ENCODE results near the gene IFNGR2. TPM values are rescaled to one million over a fixed set of nuclear protein-coding genes. Genes with fewer than 3 reads are reported as not detected.

Gene IFNGR2
- total RNA-seq, 1 experiment from 2014 or later: 47.0 TPM

GRCh38 chr21:33430858-33431257, 27.6 kb downstream of the IFNGR2 start:
- Histone ChIP-seq H3K9me3 (no peaks in the 10 kb centered on the region), H3K27me3 (replicated peaks; ENCODE audit: control insufficient read depth, insufficient read depth, low read length) (no peaks in the 10 kb centered on the region), H3K4me3 (ENCODE audit: low read depth, low read length) (no peak overlapping the region), H3K4me1 (peaks cover under 1% of the 10 kb centered on the region; the same call in 1 of the 2 replicates), H3K36me3 (ENCODE audit: control insufficient read depth, insufficient read depth, low read length) (peaks cover 2% of the 10 kb centered on the region; the same call in 1 of the 2 replicates)
- no peak overlapping the region for H3K4me3 Mint-ChIP-seq (ENCODE audit: unreplicated experiment)
- CTCF ChIA-PET: interaction anchor here (1.8 kb wide), 1 partner anchor 18 kb away, joined by 4 read pairs; no protein-coding TSS in a partner anchor
- POLR2A ChIA-PET: no interaction called here
- no TSS peak for BruUV-seq (replicated peaks)
- H3K4me1 Mint-ChIP-seq (ENCODE audit: low read depth, unreplicated experiment): no peaks in the 10 kb centered on the region
- H3K27ac Mint-ChIP-seq (ENCODE audit: unreplicated experiment): no peak overlapping the region
- H3K27me3 Mint-ChIP-seq (ENCODE audit: insufficient read depth, unreplicated experiment): no peaks in the 10 kb centered on the region
- intact Hi-C loops (cut with micrococcal nuclease; ENCODE audit: unreplicated experiment): no loop called here
- DNase-seq: no peak
- no peak for TF ChIP-seq CTCF (IDR thresholded peaks at IDR 0.05; ENCODE audit: insufficient read depth in 1 of 2, low read depth in 1 of 2, low read length in 1 of 2, severe bottlenecking in 1 of 2, unreplicated experiment in 1 of 2)
- peaks cover 82% of the 10 kb centered on the region for H3K36me3 Mint-ChIP-seq (ENCODE audit: insufficient read depth, unreplicated experiment)
- H3K9me3 Mint-ChIP-seq (ENCODE audit: unreplicated experiment): no peaks in the 10 kb centered on the region

GRCh38 chr21:33432496-33432895, 29.3 kb downstream of the IFNGR2 start:
- Mint-ChIP-seq H3K9me3 (ENCODE audit: unreplicated experiment) (no peaks in the 10 kb centered on the region), H3K36me3 (ENCODE audit: insufficient read depth, unreplicated experiment) (peaks cover 84% of the 10 kb centered on the region), H3K4me1 (ENCODE audit: low read depth, unreplicated experiment) (no peaks in the 10 kb centered on the region), H3K4me3 (ENCODE audit: unreplicated experiment) (no peak overlapping the region), H3K27me3 (ENCODE audit: insufficient read depth, unreplicated experiment) (no peaks in the 10 kb centered on the region), H3K27ac (ENCODE audit: unreplicated experiment) (no peak overlapping the region)
- Histone ChIP-seq H3K4me3 (ENCODE audit: low read depth, low read length) (no peak overlapping the region), H3K27me3 (replicated peaks; ENCODE audit: control insufficient read depth, insufficient read depth, low read length) (no peaks in the 10 kb centered on the region), H3K9me3 (no peaks in the 10 kb centered on the region), H3K36me3 (ENCODE audit: control insufficient read depth, insufficient read depth, low read length) (peaks cover 1% of the 10 kb centered on the region; the same call in 1 of the 2 replicates), H3K4me1 (no peaks in the 10 kb centered on the region)
- POLR2A ChIA-PET: no interaction called here
- DNase-seq: no peak
- CTCF ChIA-PET: no interaction called here
- no peak for TF ChIP-seq CTCF (IDR thresholded peaks at IDR 0.05; ENCODE audit: insufficient read depth in 1 of 2, low read depth in 1 of 2, low read length in 1 of 2, severe bottlenecking in 1 of 2, unreplicated experiment in 1 of 2)
- intact Hi-C loops (cut with micrococcal nuclease; ENCODE audit: unreplicated experiment): no loop called here
- no TSS peak for BruUV-seq (replicated peaks)

GRCh38 chr21:33433001-33433400, 29.8 kb downstream of the IFNGR2 start:
- no peaks in the 10 kb centered on the region for H3K4me1 ChIP-seq
- BruUV-seq (replicated peaks): no TSS peak
- no peak overlapping the region for H3K4me3 Mint-ChIP-seq (ENCODE audit: unreplicated experiment)
- intact Hi-C loops (cut with micrococcal nuclease; ENCODE audit: unreplicated experiment): no loop called here
- POLR2A ChIA-PET: no interaction called here
- CTCF ChIA-PET: no interaction called here
- DNase-seq: no peak
- H3K36me3 Mint-ChIP-seq (ENCODE audit: insufficient read depth, unreplicated experiment): peaks cover 84% of the 10 kb centered on the region
- no peak for TF ChIP-seq CTCF (IDR thresholded peaks at IDR 0.05; ENCODE audit: insufficient read depth in 1 of 2, low read depth in 1 of 2, low read length in 1 of 2, severe bottlenecking in 1 of 2, unreplicated experiment in 1 of 2)
- H3K9me3 ChIP-seq: no peaks in the 10 kb centered on the region
- H3K27me3 ChIP-seq (replicated peaks; ENCODE audit: control insufficient read depth, insufficient read depth, low read length): no peaks in the 10 kb centered on the region
- H3K4me1 Mint-ChIP-seq (ENCODE audit: low read depth, unreplicated experiment): no peaks in the 10 kb centered on the region
- H3K36me3 ChIP-seq (ENCODE audit: control insufficient read depth, insufficient read depth, low read length): peaks cover 1% of the 10 kb centered on the region; the same call in 1 of the 2 replicates
- no peak overlapping the region for H3K27ac Mint-ChIP-seq (ENCODE audit: unreplicated experiment)
- no peak overlapping the region for H3K4me3 ChIP-seq (ENCODE audit: low read depth, low read length)
- H3K27me3 Mint-ChIP-seq (ENCODE audit: insufficient read depth, unreplicated experiment): no peaks in the 10 kb centered on the region
- H3K9me3 Mint-ChIP-seq (ENCODE audit: unreplicated experiment): no peaks in the 10 kb centered on the region

Measured in Caco-2 (cell line).